GM19438 (cell line): ENCODE data around the gene LRRC47.

ENCODE experiments used
- ATAC-seq: cut with Tn5 transposase; IDR thresholded peaks from one replicate; pipeline ENCODE4 v1.9.1; 2021; ENCODE audit warnings: low read depth; ENCODE audit not compliant: unreplicated experiment

Gene LRRC47

DNA sequence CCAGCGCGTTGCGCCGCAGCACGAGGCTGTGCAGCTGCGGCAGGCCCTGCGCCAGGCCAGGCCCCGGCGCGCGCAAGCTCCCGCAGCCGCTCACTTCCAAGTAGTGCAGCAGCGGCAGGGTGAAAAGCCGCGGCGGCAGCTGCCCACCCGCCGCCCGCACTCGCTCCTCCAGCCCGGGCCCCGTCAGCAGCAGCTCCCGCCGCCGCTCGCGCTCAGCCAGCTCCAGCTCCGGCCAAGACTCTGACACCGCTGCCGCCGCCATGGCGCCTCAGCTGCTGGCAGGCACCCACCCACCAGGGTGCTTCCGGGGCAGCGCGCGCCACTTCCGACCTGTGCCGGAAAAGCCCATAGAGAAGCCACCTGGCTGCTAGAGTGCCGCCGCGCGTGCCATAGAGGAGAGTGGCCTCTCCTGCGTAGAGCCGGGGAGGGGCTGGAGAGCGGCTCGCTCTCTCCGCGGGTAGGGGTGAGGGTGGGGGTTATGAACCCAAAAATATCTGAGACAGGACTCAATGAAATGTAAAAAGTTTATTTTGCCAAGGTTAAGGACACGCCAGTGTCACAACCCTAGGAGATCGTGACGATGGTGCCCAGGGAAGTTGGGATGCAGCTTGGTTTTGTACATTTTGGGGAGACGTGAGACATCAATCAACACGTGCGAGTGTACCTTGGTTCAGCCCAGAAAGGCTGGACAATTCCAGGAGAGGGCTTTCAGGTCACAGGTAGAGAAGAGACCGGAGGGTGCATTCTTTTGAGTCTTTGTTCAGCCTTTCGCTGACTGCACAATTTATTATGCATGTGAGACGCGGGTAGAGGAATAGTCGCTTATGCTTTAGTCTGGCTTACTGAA is at the start of gene LRRC47:
Gene LRRC47 (minus strand): TSS at position 284 of the 847 bp plus-strand sequence. CDS start 22 bp downstream, at position 262.
- ATAC-seq: peak; percentile 98

DNA sequence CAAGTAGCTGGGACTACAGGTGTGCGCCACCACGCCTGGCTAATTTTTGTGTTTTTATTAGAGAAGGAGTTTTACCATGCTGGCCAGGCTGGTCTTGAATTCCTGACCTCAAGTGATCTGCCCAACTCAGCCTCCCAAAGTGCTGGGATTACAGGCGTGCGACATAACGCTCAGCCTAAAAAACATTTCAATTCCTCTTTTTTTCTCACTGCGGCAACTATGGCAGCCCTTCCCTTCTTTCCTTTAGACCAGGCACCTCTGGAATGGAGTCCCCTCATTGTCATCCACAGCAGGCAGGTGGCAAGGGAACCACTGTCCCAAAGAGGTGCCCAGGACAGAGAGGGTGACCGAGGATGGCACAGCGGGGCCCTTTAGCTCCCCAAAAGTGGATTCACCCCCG is 46.6 kb upstream of the LRRC47 start:
- no peak for ATAC-seq

DNA sequence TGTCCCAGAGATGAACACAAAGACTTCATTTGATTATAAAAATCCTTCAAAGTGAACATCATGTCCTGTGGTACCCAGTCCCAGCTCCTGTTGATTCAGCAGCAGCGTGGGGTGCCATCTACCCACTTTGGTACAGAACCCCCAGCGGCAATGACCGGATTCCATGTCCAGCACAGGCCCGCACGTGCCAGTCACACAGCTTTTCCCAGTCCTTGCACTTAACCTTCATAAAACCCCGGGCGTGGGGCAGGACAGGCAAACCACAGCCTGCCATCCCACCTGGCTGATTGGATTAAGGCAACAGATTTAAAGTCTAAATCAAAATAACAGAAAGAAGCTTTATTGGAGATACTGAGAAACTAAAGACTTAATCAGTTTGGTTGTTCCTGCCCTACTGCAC is 45.2 kb upstream of the LRRC47 start:
- ATAC-seq: no peak

DNA sequence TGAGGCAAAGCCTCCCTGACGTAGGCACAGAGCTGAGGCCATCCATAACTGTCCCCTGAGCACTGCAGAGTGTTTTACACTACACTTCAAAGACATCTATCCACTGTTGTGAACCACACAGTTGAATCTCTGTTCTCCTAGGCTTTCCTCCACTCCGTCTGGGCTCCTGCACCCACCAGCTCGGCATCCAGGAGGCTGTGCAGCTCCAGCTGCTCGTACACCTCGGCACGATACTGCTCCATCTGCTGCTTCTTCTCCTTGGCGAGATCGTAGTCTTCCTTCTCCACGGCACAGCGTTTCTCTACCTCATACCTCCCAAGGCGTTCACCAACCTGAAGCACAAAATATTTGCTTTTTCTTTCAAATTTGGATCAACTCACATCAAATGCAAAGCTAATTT is 42.5 kb upstream of the LRRC47 start:
- no peak for ATAC-seq

DNA sequence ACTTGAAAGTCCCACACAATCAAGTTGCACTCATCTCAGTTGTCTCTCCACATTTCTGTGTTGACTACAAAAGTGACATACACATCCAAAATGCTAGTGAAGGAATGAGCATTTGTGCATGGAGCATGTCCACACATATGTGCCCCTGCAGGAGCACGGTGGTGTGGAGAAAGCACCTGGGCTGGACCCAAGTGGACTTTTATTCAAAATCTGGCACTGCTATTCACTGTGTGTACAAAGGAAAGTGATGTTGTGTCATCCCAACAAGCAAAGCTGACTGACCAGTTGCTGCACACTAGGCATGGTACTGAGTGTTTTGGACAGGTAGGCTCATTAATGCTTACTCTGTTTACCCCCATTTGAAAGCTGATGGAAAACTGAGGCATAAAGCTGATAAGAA is 41.4 kb upstream of the LRRC47 start:
- ATAC-seq: no peak

DNA sequence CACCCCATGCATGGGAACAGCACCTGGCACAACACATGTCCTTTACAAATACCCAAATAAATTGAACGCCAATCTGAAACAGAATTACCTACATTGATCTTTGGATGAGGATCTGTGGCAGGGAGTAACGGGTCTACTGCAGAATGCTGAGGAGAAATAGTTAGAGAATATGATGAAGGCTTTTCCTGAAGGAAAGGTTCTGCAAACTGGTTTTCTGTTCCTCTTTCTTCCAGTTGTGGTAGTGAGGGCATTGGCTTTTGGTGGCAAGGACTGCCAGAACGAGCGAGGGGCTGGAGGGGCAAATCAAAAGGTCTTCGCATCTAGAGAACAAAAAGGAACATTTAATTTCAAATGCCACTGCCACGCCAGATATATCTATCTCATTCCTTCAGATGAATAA is 40.9 kb upstream of the LRRC47 start:
- no peak for ATAC-seq

DNA sequence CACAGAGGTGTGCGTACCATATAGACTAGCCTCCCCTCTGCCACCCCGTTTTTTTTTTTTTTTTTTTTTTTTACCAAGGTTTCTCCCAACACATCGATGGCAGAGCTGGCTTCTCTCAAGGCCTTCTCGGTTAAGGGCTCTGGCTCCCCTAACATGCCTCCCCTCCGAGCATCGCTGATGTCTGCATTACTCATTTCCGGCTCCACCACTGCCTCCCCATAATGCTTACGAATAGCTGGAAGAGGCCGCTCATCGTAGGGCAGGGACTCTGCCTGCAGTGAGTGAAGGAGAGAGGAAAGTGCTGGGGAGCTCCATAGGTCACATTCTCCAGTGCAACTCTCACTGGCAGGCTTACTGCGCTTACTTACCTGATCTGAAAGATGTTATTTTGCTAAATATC is 40.1 kb upstream of the LRRC47 start:
- ATAC-seq: no peak

DNA sequence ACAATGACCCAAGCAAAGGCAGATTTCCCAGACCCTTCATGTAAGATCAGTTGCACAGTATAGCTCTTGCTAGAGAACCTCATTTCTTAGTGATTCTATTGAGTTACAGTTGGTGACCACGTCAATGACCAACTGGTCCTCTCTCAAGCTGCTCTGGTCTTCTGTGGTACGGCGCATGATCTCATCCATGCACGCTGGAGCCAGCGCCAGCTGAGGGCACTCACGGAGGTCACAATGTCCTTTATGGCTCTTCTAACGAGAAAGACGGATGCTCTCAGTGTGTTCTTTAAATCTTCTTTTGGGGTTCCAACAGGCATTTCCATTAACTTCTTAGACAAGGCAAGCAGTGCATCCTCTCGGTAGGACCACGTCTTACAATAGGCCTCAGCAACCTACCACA is 38.4 kb upstream of the LRRC47 start:
- no peak for ATAC-seq

DNA sequence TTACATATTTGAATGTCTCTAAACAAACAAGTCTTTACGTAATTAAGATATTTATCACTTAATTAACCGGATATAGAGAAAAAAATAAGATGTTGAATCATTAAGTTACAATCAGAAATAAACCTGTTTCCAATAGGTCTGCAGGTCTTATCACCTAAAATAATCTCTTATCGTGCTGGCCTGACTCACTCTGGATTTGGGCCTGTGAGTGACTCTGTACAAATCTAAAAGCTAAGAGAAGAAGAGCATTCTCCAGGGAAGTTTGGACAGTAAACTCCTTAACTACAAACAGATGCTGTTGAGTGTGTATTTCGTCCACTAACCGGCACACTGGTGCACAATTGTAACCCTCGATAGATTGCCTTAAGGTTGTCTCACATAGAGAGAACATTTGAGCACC is 35.4 kb upstream of the LRRC47 start:
- no peak for ATAC-seq

DNA sequence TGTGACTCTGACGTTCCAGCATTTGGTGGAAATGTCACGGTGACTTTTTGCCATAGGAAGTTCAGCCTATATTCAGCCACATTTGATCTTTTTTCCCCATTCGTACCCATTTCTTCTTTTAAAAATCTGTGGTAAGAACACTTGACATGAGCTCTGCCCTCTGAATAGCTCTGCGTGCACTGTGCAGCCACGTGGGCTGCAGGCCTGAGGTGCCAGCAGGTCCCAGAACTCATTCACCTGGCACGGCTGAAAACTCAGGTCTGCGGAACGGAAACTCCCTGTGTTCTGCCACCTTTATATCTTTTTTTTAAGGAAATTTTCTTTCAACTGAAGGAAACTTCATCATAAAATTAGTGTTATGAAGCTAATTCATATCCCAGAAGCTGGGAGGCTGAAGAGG is 32.1 kb upstream of the LRRC47 start:
- ATAC-seq: no peak

DNA sequence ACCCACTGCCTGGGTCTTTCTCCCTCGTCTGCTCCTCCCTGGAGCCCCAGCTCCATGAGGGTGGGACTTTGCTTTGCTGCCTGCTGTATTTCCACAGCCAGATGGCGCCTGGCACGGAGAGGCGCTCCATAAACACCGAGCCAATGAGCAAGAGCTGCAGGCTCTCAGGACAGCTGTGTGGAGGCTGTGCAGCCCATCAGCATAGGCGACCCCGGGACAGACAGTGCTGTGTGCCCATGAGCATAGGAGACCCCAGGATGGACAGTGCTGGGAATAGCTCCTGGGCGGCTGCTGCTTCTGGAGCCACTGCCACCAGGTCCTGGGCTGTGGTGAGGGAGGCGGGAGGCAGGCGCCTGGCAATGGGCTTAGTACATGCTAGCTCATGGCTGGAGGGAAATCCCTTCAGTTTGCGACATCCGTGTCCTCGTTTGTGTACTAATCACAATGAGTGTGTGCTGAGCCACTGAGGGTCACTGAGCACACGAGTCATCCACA is 31.6 kb upstream of the LRRC47 start:
- no peak for ATAC-seq

DNA sequence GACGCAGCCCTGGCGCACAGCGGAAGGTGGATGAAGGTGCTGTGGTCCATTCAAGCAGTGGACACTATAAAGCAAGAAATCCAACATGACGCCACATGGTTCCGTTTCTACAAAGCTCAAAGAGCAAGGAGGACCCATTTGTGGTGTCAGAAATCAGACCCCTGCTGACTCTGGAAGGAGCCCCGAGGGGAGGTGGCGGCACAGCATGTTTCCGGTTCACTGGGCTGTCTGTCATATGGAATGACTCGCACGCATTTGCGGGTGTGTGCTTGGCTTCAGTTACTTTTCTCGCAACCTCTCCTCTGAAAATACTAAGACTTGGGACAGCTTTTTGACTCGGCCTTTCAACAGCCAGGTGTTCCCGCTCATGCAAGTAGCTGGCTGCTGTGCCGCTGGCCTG is 29.1 kb upstream of the LRRC47 start:
- no peak for ATAC-seq

DNA sequence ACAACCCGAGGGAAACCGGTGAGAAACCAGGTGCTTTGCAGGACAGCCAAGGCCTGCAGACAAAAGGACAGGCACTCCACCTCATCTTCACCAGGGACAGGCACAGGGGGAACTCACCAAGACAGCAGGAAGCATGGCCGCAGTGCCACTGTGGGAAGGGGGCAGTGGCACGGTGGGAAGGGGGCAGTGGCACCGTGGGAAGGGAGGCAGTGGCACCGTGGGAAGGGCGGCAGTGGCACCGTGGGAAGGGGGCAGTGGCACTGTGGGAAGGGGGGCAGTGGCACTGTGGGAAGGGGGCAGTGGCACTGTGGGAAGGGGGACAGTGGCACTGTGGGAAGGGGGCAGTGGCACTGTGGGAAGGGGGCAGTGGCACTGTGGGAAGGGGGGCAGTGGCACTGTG is 28.4 kb upstream of the LRRC47 start:
- ATAC-seq: no peak

DNA sequence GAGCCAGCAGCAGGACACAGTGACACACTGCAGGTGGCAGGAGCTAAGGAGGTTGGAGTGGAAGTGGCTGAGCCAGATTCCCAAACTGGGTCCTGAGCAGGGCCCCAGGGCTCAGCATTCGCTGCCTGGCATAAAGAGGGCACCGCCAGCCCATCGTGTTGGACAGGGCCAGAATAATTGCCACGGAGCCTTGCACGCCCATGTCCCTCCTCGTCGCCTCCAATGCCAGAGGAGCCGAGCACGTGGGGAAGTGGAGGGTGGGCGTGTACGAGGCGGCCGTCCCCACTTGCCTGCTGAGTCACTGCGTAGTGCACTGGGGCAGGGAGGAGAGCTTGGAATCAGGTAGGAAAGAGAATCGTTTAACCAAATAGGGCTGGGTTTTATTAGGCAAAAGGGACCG is 26.1 kb upstream of the LRRC47 start:
- ATAC-seq: no peak

DNA sequence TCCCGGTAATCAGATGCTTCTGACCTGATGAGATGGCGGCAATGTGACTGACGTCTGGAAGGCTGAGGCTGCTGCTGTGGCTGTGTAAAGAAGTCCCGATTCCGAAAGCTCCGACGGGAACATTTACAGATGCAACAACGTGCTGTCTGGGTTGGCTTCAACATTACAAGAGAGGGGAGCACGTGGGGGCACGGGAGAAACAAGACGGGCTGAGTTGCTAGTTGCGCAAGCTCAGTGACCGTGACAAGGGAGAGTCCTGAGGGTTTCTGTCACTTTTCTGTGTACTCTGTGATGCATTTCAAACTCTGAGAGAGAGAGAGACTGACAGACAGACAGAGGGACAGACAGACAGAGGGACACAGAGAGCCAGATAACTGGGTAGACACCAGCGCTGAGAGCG is 25.6 kb upstream of the LRRC47 start:
- no peak for ATAC-seq

DNA sequence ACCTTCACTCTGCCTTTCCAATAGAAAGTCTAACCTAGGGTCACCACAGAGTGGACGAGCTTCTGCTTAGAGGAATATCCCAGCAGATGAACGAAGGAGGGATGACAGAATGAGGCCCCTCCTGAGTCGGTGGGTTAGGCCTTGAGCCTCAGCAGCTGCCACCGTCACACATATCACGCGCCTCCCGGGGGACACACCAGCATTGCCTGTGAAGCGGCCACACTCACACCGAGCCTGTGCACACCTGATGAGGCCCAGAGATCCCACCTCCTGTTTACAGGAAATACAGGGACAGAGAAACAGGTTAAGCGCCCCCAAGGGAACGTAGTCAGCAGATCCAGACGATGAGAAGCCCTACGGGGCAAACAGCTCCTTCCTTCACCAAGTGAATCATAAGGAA is 25.1 kb upstream of the LRRC47 start:
- ATAC-seq: no peak

DNA sequence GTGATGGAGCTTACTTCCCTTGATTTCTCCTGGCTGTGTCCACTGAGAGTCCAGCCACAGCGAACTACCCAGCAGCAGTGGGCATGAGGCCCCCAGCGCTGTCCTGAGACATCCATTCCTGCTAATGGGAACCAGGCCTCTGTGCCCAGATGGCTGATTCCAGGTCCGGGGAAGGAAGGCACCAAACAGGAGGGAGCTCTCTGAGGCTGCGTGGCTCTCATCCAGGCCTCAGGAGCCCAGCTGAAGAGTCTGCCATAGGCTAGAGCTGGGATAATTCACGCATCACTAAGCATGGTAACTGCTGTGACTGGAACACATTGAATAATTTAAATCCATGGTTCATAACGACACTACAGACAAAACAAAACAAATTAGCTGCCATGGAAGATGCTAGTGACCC is 24.7 kb upstream of the LRRC47 start:
- ATAC-seq: no peak

DNA sequence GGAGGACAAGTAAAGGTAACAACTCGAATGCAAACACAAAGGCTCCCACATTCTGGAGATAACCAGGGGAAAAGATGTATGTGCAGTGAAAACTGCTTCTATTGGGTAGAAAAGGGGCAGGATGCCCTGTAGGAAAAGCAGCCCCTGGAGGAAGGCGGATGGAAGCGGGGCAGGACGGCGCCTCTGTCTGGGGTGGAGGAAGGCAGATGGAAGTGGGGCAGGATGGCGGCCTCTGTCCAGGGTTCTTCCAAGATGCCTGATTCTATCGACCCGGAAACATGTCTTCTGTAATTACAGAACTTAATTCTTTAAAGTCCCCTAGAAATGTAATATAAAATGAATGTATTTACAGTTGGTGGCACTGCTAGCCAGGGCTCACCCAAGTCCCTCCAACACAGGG is 24.0 kb upstream of the LRRC47 start:
- no peak for ATAC-seq

DNA sequence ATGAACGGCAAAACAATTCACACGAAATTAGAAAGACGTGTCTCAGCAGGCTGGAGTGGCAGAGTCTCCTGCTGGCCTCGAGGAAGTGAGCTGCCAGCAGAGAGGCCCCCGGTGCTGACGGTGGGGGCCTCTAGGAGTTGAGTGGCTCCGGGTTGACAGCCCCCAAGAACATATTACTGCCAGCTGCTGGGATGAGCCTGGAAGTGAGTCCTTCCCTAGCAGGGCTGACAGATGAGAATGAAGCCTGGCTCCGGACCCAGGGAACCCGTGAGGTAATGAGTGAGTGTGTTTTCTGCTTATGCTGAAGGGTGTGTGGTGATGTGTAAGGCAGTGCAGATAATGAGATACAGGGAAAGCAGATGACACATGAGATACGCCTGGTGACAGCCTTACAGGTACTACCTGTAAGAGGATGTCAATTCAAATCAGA is 23.5 kb upstream of the LRRC47 start:
- ATAC-seq: no peak

DNA sequence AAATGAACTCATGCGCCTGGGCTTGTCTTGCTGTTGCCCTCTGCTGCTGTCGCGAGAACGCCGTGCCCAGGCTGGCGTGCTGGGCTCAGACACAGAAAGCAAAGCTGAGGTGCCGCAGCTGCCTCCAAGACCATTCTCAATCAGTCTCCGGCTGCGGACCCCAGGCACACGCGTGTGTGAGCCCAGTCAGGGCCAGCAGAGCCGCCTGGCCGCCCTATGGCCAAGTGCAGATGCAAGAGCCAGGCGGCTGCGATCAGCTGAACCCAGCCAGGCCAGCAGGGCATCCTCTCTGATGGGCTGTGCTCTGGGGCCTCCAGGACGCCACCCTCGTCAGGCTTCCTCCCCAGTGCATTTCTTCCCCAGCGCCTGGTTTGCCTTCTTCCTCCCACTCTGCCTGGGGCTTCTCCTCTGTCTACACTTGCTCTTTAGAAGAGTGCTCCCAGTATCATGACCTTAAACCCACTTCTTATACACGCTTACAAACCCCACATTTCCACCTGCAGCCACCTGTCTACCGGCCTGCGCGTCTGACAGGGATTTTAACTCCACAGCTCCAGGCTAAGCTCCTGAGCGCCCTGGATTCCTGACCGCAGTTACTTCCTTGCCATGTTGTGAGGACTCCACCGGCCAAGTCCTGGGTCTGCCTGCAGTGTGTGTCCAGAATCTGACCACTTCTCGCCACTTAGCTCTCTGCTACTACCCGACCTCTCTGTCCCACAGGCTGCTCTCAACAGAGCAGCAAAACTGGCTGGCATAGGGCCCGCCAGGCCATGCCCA is 21.7 kb upstream of the LRRC47 start:
- no peak for ATAC-seq

DNA sequence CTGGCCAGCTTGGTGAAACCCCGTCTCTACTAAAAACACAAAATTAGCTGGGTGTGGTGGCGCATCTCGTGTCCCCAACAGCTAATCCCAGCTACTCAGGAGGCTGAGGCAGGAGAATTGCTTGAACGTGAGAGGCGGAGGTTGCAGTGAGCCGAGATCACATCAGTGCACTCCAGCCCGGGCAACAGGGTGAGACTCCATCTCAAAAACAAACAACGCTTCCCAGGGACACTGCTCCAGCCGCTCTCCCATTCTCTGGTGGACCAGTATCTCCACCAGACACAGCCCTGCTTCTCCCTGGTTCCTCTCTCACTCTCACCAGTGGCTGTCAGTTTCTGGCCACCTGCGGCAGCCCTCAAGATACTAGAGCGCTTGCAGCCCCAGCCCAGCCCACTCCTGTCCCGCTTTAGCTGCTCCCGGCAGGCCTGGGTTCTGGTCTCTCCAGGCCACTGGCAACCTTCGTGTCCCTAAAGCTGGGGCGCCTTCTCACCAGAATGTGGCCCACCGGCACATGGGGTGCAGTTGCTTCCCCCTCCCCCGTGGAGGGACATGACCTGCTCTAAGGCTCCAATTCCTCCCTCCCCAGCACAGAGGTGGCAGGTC is 20.9 kb upstream of the LRRC47 start:
- no peak for ATAC-seq
